Liver (tissue), 9 donors: ENCODE data around the gene GJC3. TPM values are rescaled to one million over a fixed set of nuclear protein-coding genes. Genes with fewer than 3 reads are reported as not detected.

Experiments
- DNase-seq: peaks from one replicate; pipeline ENCODE4 v3.0.0-alpha.2; 2017; ENCODE audit warnings: low spot score
- H3K27ac ChIP-seq, 2 donors: one replicate each; pipeline ENCODE4 v1.7.0; 2013; ENCODE audit warnings: inconsistent platforms in 2 of 2, low read length in 2 of 2, control low read depth in 1 of 2, low read depth in 1 of 2, mild to moderate bottlenecking in 1 of 2
- H3K27me3 ChIP-seq, 4 donors: one replicate each; pipeline versions ENCODE4 v1.6.1 to v1.7.0; 2013; ENCODE audit warnings: low read length in 3 of 4, inconsistent platforms in 1 of 4, mild to moderate bottlenecking in 1 of 4, moderate library complexity in 1 of 4; ENCODE audit not compliant: control insufficient read depth in 4 of 4, insufficient read depth in 4 of 4
- H3K36me3 ChIP-seq, 4 donors: one replicate each; pipeline versions ENCODE4 v1.6.1 to v1.7.0; 2013; ENCODE audit warnings: low read length in 3 of 4, mild to moderate bottlenecking in 3 of 4, low read depth in 1 of 4, moderate library complexity in 1 of 4; ENCODE audit not compliant: control insufficient read depth in 4 of 4, insufficient read depth in 3 of 4
- H3K4me1 ChIP-seq, 4 donors: one replicate each; pipeline versions ENCODE4 v1.6.1 to v1.7.0; 2013; ENCODE audit warnings: low read length in 3 of 4, mild to moderate bottlenecking in 3 of 4, moderate library complexity in 1 of 4; ENCODE audit not compliant: control insufficient read depth in 4 of 4, insufficient read depth in 4 of 4
- H3K4me3 ChIP-seq, 3 donors: one replicate each; pipeline versions ENCODE4 v1.6.1 to v1.7.0; 2013; ENCODE audit warnings: low read length in 3 of 3, control low read depth in 1 of 3, low read depth in 1 of 3, mild to moderate bottlenecking in 1 of 3
- H3K9ac ChIP-seq, 2 donors: one replicate each; pipeline ENCODE4 v1.7.0; 2013; ENCODE audit warnings: low read length in 2 of 2, mild to moderate bottlenecking in 2 of 2, moderate library complexity in 2 of 2, control low read depth in 1 of 2, low read depth in 1 of 2
- H3K9me3 ChIP-seq, 4 donors: one replicate each; pipeline versions ENCODE4 v1.6.1 to v1.7.0; 2013; ENCODE audit warnings: low read length in 3 of 4; ENCODE audit not compliant: control insufficient read depth in 4 of 4
- ATF3 ChIP-seq: IDR thresholded peaks from 2 replicates; pipeline ENCODE4 v1.6.1; 2016; ENCODE audit warnings: antibody characterized with exemption
- CTCF ChIP-seq: fragments of 150-350 bp; IDR thresholded peaks from 2 replicates; pipeline ENCODE4 v1.5.1; 2017; ENCODE audit warnings: improper control_type of control experiment, low read depth, low read length; ENCODE audit not compliant: missing input control
- EGR1 ChIP-seq, 2 donors: IDR thresholded peaks; 2 replicates each; pipeline ENCODE4 v1.6.1; 2016 to 2018; ENCODE audit warnings: antibody characterized with exemption in 2 of 2, low read depth in 2 of 2
- FOXA1 ChIP-seq: IDR thresholded peaks from 2 replicates; pipeline ENCODE4 v1.6.1; 2016; ENCODE audit warnings: antibody characterized with exemption
- FOXA2 ChIP-seq: IDR thresholded peaks from 2 replicates; pipeline ENCODE4 v1.6.1; 2016; ENCODE audit warnings: antibody characterized with exemption
- GABPA ChIP-seq, 2 donors: IDR thresholded peaks in 1 of 2; conservative IDR thresholded peaks in 1 of 2; 2 replicates each; pipeline ENCODE4 v1.6.1; 2016; ENCODE audit warnings: antibody characterized with exemption in 2 of 2, mild to moderate bottlenecking in 1 of 2, moderate library complexity in 1 of 2
- HNF4A ChIP-seq, 2 donors: conservative IDR thresholded peaks; 2 replicates each; pipeline ENCODE4 v1.6.1; 2016; ENCODE audit warnings: antibody characterized with exemption in 2 of 2, mild to moderate bottlenecking in 2 of 2
- HNF4G ChIP-seq: IDR thresholded peaks from 2 replicates; pipeline ENCODE4 v1.6.1; 2016; ENCODE audit warnings: antibody characterized with exemption
- JUND ChIP-seq, 2 donors: IDR thresholded peaks; 2 replicates each; pipeline ENCODE4 v1.6.1; 2016; ENCODE audit warnings: antibody characterized with exemption in 2 of 2
- MAX ChIP-seq: IDR thresholded peaks from 2 replicates; pipeline ENCODE4 v1.6.1; 2016; ENCODE audit warnings: antibody characterized with exemption
- NR2F2 ChIP-seq: IDR thresholded peaks from 2 replicates; pipeline ENCODE4 v1.6.1; 2016; ENCODE audit warnings: antibody characterized with exemption
- RAD21 ChIP-seq, 2 donors: IDR thresholded peaks; 2 replicates each; pipeline ENCODE4 v1.6.1; 2016; ENCODE audit warnings: antibody characterized with exemption in 2 of 2, mild to moderate bottlenecking in 2 of 2
- REST ChIP-seq: IDR thresholded peaks from 2 replicates; pipeline ENCODE4 v1.6.1; 2016; ENCODE audit warnings: antibody characterized with exemption, mild to moderate bottlenecking
- RXRA ChIP-seq, 2 donors: IDR thresholded peaks; 2 replicates each; pipeline ENCODE4 v1.6.1; 2017 to 2018; ENCODE audit warnings: antibody characterized with exemption in 2 of 2, mild to moderate bottlenecking in 1 of 2
- SP1 ChIP-seq: IDR thresholded peaks from 2 replicates; pipeline ENCODE4 v1.6.1; 2018; ENCODE audit warnings: antibody characterized with exemption, mild to moderate bottlenecking
- TAF1 ChIP-seq: conservative IDR thresholded peaks from 2 replicates; pipeline ENCODE4 v1.6.1; 2016; ENCODE audit warnings: antibody characterized with exemption, mild to moderate bottlenecking
- YY1 ChIP-seq: IDR thresholded peaks from 2 replicates; pipeline ENCODE4 v1.6.1; 2016; ENCODE audit warnings: antibody characterized with exemption, mild to moderate bottlenecking
- ZBTB33 ChIP-seq: IDR thresholded peaks from 2 replicates; pipeline ENCODE4 v1.6.1; 2016; ENCODE audit warnings: antibody characterized with exemption
- WGBS: extraction: QIAGEN DNeasy Blood & Tissue Kit; methylation state at CpG from one replicate; pipeline ENCODE4 v1.1.7; 2013; 5-methylcytosine and 5-hydroxymethylcytosine counted together
- polyA plus RNA-seq, 2 donors: library from polyadenylated mRNA; stranded (reverse) in 1 of 2; unstranded in 1 of 2; fragments of 200-250 nt in 1 of 2; fragments of >200 nt in 1 of 2; fragmentation: Nextera tagmentation in 1 of 2; extraction: Ambion mirVana in 1 of 2; gene quantifications; one replicate each; pipeline versions ENCODE4 v1.2.1 to v1.2.3, GENCODE V29; 2013 to 2015
- total RNA-seq, 2 donors: library from RNA; depleted of rRNA; stranded (reverse); fragments of >200 nt; gene quantifications; one replicate each; pipeline ENCODE4 v1.2.3, GENCODE V29; 2014
- donor health status: healthy.
- donor health status: healthy.
- donor health status: healthy.
- donor health status: healthy.
- donor health status: healthy.

The GJC3 gene
- total and polyA plus RNA-seq, 4 donors: 0.08 to 1.3 (median 0.14) TPM

- Histone ChIP-seq H3K9me3 (no peaks in the 10 kb centered on the region), H3K27me3 (no peaks in the 10 kb centered on the region), H3K4me3 (peak overlapping the region; percentile 81 to 87 (median 86)), H3K4me1 (peaks cover 4 to 37% (median 34%) of the 10 kb centered on the region in 4 donors), H3K27ac (peak overlapping the region; percentile 86), H3K36me3 (peaks cover 0 to 10% (median 5%) of the 10 kb centered on the region in 4 donors), H3K9ac (peak overlapping the region; percentile 63 to 89)
- DNase-seq: no peak
- no peak for TF ChIP-seq FOXA1
- TF ChIP-seq YY1: peak; percentile 8
- peak in 1 of 2 donors; percentile 8 for TF ChIP-seq GABPA (IDR thresholded peaks at IDR 0.05 in 1 of 2, conservative IDR thresholded peaks at IDR 0.05 in 1 of 2)
- 43% methylated on average over 4 of the region's 4 CpGs for WGBS
These were observed 9.7 kb downstream of the GJC3 start for GRCh38 chr7:99919814-99920112.

- Histone ChIP-seq H3K27me3 (no peaks in the 10 kb centered on the region), H3K4me3 (peak within 1 kb of the TSS; percentile 81 to 87 (median 86)), H3K9ac (peak within 1 kb of the TSS; percentile 76 to 89), H3K36me3 (peaks cover 0 to 12% (median 5%) of the 10 kb centered on the region in 4 donors), H3K27ac (peak within 1 kb of the TSS; percentile 86), H3K4me1 (peaks cover 4 to 37% (median 34%) of the 10 kb centered on the region in 4 donors), H3K9me3 (no peaks in the 10 kb centered on the region)
- under 1% methylated on average over 81 of the region's 81 CpGs for WGBS
- peak; percentile 83 for DNase-seq
- no peak for TF ChIP-seq NR2F2
- TF ChIP-seq EGR1 (IDR thresholded peaks at IDR 0.05; ENCODE audit: low read depth in 2 of 2): peak in 1 of 2 donors; percentile 22
- no peak for TF ChIP-seq JUND (IDR thresholded peaks at IDR 0.05)
- peak; percentile 82 for TF ChIP-seq YY1
- peak; percentile 82 for TF ChIP-seq REST
- peak in 1 of 2 donors; percentile 37 for TF ChIP-seq RAD21 (IDR thresholded peaks at IDR 0.05)
- peak; percentile 81 for TF ChIP-seq MAX
- no peak for TF ChIP-seq FOXA2
- no peak for TF ChIP-seq FOXA1
- no peak for TF ChIP-seq ATF3
- TF ChIP-seq HNF4G: no peak
- peak; percentile 77 for TF ChIP-seq SP1
- TF ChIP-seq ZBTB33: peak; percentile 66
- TF ChIP-seq HNF4A (conservative IDR thresholded peaks at IDR 0.05): peak; percentile 34 to 42
- peak; percentile 2 for TF ChIP-seq CTCF
- TF ChIP-seq RXRA (IDR thresholded peaks at IDR 0.05): peak; percentile 94 to 97
- TF ChIP-seq TAF1: peak; percentile 69
- TF ChIP-seq GABPA (IDR thresholded peaks at IDR 0.05 in 1 of 2, conservative IDR thresholded peaks at IDR 0.05 in 1 of 2): peak; percentile 84 to 97
These were observed 10.2 kb downstream of the GJC3 start, which contains the start of gene TRIM4 for GRCh38 chr7:99918959-99919813. TRIM4 (minus strand) TSS chr7:99919530; CDS start chr7:99919401, 129 bp downstream.
